Measurements from ENCODE around the gene SVBP.

The SVBP gene

GRCh38 chr1:42797979-42798378 lies 19.2 kb downstream of the SVBP start:
- no peak for DNase-seq

GRCh38 chr1:42797414-42797813 lies 19.8 kb downstream of the SVBP start:
- DNase-seq = no peak

- DNase-seq = no peak
Observed at GRCh38 chr1:42793824-42794223, 23.4 kb downstream of the SVBP start.

GRCh38 chr1:42788021-42788420 lies 29.2 kb downstream of the SVBP start:
- DNase-seq = no peak

GRCh38 chr1:42786097-42786496 lies 31.1 kb downstream of the SVBP start:
- DNase-seq = no peak

GRCh38 chr1:42784946-42785693 lies 32.1 kb downstream of the SVBP start, which contains the start of gene TMEM269:
TSS of gene TMEM269 (plus strand) at chr1:42784991. CDS start at chr1:42789894, 4,903 bp downstream.
- peak; percentile 33 for DNase-seq

- DNase-seq = no peak
Observed at GRCh38 chr1:42784547-42784945, 32.7 kb downstream of the SVBP start.

- DNase-seq = no peak
Observed at GRCh38 chr1:42783092-42783491, 34.1 kb downstream of the SVBP start.

GRCh38 chr1:42780176-42780575 lies 37.0 kb downstream of the SVBP start:
- DNase-seq = no peak

- DNase-seq = no peak
Observed at GRCh38 chr1:42779725-42780124, 37.5 kb downstream of the SVBP start.

GRCh38 chr1:42777852-42778251 lies 39.3 kb downstream of the SVBP start:
- no peak for DNase-seq

- DNase-seq = no peak
Observed at GRCh38 chr1:42776502-42776901, 40.7 kb downstream of the SVBP start.

- no peak for DNase-seq
Observed at GRCh38 chr1:42774928-42775526, 42.2 kb downstream of the SVBP start.

GRCh38 chr1:42773420-42773819 lies 43.8 kb downstream of the SVBP start:
- no peak for DNase-seq

- no peak for DNase-seq
Observed at GRCh38 chr1:42769811-42770210, 47.4 kb downstream of the SVBP start.

GRCh38 chr1:42768172-42768571 lies 49.0 kb downstream of the SVBP start:
- no peak for DNase-seq

GRCh38 chr1:42767510-42768000 lies 49.6 kb downstream of the SVBP start:
- DNase-seq = no peak

- DNase-seq = peak; percentile 99
Observed at GRCh38 chr1:42766741-42767509, 50.3 kb downstream of the SVBP start, which contains the start of the genes C1orf50 and P3H1. TSS of gene C1orf50 (plus strand) at chr1:42767249. CDS start at chr1:42767312, 63 bp downstream. TSS of gene P3H1 (minus strand) at chr1:42767028. CDS start at chr1:42766971, 57 bp downstream.

- DNase-seq = peak; percentile 52
Observed at GRCh38 chr1:42765832-42766740, 51.1 kb downstream of the SVBP start.

- DNase-seq = no peak
Observed at GRCh38 chr1:42765269-42765668, 51.9 kb downstream of the SVBP start.

- DNase-seq = no peak
Observed at GRCh38 chr1:42762269-42762668, 54.9 kb downstream of the SVBP start.

GRCh38 chr1:42761567-42761966 lies 55.6 kb downstream of the SVBP start:
- no peak for DNase-seq

Measured in stimulated activated CD4-positive, alpha-beta T cell treated with anti-CD3 and anti-CD28 coated beads, Interleukin-12 subunit alpha, Interleukin-12 subunit beta, amount 100 ng/mL, for 4 hours (primary cell).